Tibial nerve (tissue), 3 donors: ENCODE measurements around the gene DCDC1.

ENCODE experiments used
- POLR2A ChIP-seq, 2 donors: fragments of 450-650 bp; IDR thresholded peaks; one replicate each; pipeline ENCODE4 v1.6.1; 2017; ENCODE audit warnings: antibody characterized with exemption in 2 of 2, mild to moderate bottlenecking in 2 of 2, moderate library complexity in 2 of 2
- TF ChIP-seq, protein P1 (sequence below), 5 experiments: fragments of 200-600 bp in 3 of 5; fragments of 450-650 bp in 2 of 5; sonication (generic) in 3 of 5; IDR thresholded peaks; one replicate each; pipeline ENCODE4 v1.5.1; 2016 to 2019; ENCODE audit warnings: antibody characterized with exemption in 5 of 5, mild to moderate bottlenecking in 3 of 5, moderate library complexity in 2 of 5

DNA sequence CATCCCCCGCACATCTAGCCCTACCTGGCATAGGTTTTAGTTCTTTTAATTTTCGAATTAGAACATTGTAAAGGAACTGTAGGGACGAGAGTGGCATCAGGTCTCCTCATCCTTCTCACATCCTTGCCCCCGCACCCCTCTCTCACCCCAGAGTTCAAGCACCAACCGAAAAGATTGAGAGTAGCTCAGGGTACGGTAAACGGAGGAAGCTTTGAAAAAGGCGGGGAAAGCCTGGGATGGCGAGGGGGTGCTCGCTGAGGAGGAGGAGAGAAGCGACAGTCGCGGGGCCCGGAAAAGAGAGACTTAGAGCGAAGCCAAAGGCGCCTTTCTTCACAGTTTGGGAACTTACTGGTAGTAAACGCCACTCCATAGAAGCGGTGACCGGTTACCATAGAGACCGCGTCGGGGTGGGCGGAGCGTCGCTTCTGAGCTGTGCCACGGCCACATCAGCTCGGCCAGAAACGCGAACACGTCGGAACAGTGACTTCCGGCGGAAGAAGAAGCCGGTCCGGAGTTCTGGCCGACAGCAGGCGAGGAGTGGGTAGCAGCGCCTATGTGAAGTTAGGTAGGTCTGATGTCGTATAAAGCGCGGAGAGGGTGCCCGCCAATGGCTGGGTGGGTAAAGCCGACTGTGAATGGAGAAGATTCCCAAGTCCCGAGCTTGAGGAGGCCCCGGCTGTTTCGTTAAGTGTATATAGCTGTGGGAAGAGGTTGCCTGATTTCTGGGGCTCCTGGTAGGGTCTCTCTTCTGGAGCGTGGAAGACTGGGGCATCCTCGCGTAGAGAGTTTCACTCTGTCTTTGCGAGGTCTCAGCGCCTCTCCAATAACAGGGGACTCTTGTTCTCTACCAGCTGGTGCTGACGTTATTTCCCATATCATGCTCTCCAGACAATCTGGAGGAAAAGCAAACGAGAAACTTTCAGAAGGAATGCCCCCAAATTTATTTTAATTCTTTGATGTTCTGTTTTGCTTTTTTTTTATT lies at the start of gene DCDC1, which contains the start of gene DNAJC24:
- TF ChIP-seq, protein P1, sequence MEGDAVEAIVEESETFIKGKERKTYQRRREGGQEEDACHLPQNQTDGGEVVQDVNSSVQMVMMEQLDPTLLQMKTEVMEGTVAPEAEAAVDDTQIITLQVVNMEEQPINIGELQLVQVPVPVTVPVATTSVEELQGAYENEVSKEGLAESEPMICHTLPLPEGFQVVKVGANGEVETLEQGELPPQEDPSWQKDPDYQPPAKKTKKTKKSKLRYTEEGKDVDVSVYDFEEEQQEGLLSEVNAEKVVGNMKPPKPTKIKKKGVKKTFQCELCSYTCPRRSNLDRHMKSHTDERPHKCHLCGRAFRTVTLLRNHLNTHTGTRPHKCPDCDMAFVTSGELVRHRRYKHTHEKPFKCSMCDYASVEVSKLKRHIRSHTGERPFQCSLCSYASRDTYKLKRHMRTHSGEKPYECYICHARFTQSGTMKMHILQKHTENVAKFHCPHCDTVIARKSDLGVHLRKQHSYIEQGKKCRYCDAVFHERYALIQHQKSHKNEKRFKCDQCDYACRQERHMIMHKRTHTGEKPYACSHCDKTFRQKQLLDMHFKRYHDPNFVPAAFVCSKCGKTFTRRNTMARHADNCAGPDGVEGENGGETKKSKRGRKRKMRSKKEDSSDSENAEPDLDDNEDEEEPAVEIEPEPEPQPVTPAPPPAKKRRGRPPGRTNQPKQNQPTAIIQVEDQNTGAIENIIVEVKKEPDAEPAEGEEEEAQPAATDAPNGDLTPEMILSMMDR (IDR thresholded peaks at IDR 0.05) = no peak
- peak in 1 of 2 donors; percentile 25 for TF ChIP-seq POLR2A (IDR thresholded peaks at IDR 0.05)
